CD4-positive, CD25-positive, alpha-beta regulatory T cell (primary cell): ENCODE measurements around the gene MINDY3. TPM values are rescaled to one million over a fixed set of nuclear protein-coding genes. Genes with fewer than 3 reads are reported as not detected.
A peak's percentile ranks its signal among the peaks of the same experiment; 100 is the strongest.

Experiments used
- ATAC-seq, 2 donors: fragments of 150-1000 bp; cut with Tn5 transposase; one replicate each; pipeline ENCODE4 v1.10.0; 2021; ENCODE audit warnings: low read depth in 2 of 2, moderate number of reproducible peaks in 2 of 2, moderate library complexity in 1 of 2
- DNase-seq, 3 donors: peaks; one replicate each; pipeline versions ENCODE4 v3.0.0 to v3.0.0-alpha.2; 2012 to 2022; ENCODE audit warnings: mixed read lengths in 1 of 3
- H3K27ac ChIP-seq: one replicate; pipeline ENCODE4 v1.7.0; 2013; ENCODE audit warnings: mild to moderate bottlenecking, low read length; ENCODE audit not compliant: insufficient read depth, poor library complexity, severe bottlenecking
- H3K27me3 ChIP-seq: one replicate; pipeline ENCODE4 v1.7.0; 2013; ENCODE audit warnings: low read length; ENCODE audit not compliant: control insufficient read depth, insufficient read depth
- H3K36me3 ChIP-seq: one replicate; pipeline ENCODE4 v1.7.0; 2013; ENCODE audit warnings: mild to moderate bottlenecking, low read length, moderate library complexity; ENCODE audit not compliant: control insufficient read depth, insufficient read depth
- H3K4me1 ChIP-seq: 2 replicates; pipeline ENCODE4 v1.7.0; 2013; ENCODE audit warnings: mild to moderate bottlenecking, low read length; ENCODE audit not compliant: insufficient read depth, control insufficient read depth, poor library complexity, severe bottlenecking
- H3K4me3 ChIP-seq: one replicate; pipeline ENCODE4 v1.7.0; 2013; ENCODE audit warnings: low read depth, mild to moderate bottlenecking, low read length, moderate library complexity
- H3K9me3 ChIP-seq, 2 experiments: 1 replicate in 1 of 2; 2 replicates in 1 of 2; pipeline ENCODE4 v1.7.0; 2013; ENCODE audit warnings: low read length in 2 of 2, mild to moderate bottlenecking in 1 of 2, moderate library complexity in 1 of 2; ENCODE audit not compliant: control insufficient read depth in 2 of 2
- H3K27ac Mint-ChIP-seq, 3 donors: one replicate each; pipeline ENCODE4 v1.8.0; 2020 to 2022; ENCODE audit warnings: mild to moderate bottlenecking in 3 of 3, mixed read lengths in 3 of 3, moderate library complexity in 2 of 3
- H3K27me3 Mint-ChIP-seq: one replicate; pipeline ENCODE4 v1.8.0; 2022; ENCODE audit warnings: mild to moderate bottlenecking, mixed read lengths
- H3K36me3 Mint-ChIP-seq: one replicate; pipeline ENCODE4 v1.8.0; 2020; ENCODE audit warnings: mixed read lengths
- H3K4me1 Mint-ChIP-seq, 4 donors: one replicate each; pipeline ENCODE4 v1.8.0; 2020 to 2022; ENCODE audit warnings: mixed read lengths in 4 of 4, mild to moderate bottlenecking in 1 of 4
- H3K4me3 Mint-ChIP-seq, 4 donors: one replicate each; pipeline ENCODE4 v1.8.0; 2020 to 2022; ENCODE audit warnings: mild to moderate bottlenecking in 4 of 4, mixed read lengths in 4 of 4, moderate library complexity in 3 of 4
- H3K9me3 Mint-ChIP-seq, 7 donors: one replicate each; pipeline ENCODE4 v1.8.0; 2020 to 2022; ENCODE audit warnings: mixed read lengths in 7 of 7, mild to moderate bottlenecking in 3 of 7, moderate library complexity in 2 of 7
- polyA plus RNA-seq, 4 donors: library from polyadenylated mRNA; unstranded; fragments of 300-500 nt; fragmentation: Illumina TruSeq; gene quantifications; one replicate each; pipeline ENCODE4 v1.2.3, GENCODE V29; 2021
- total RNA-seq: library from RNA; stranded (reverse); gene quantifications from one replicate; pipeline ENCODE4 v1.2.3, GENCODE V29; 2022

Gene MINDY3
- total and polyA plus RNA-seq, 5 donors from 2014 or later: 5.5 to 37.1 (median 7.1) TPM

DNA sequence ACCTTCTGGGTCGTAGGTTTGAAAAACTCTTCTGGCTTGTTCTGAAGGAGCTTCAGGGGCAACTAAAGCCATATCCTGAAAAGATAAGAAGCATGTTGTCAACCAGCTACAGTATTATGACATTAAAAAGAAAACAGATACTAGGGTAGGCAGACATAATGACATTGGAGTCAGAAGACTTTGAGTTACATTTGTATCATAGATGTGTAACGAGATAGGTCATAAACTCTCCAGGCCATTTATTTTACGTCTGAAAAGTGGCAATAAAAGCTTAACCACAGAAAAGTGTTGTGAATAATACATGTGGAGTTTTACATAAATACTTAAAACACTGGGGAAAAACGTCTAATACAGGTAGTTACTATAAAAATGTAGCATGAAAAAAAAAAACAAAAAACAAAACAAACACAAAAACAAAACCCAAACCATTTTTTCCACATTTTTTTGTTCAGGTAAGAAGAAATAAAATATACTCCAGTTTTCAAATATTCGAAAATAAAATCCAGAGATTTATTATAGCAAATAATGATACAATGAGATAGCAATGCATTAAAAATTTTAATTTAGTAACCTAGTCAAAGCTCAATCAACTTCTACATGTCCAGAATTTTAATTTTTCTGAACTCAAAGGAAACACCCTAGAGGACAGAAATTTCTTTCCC, 64.1 kb downstream of the MINDY3 start:
- peak overlapping the region in 1 of 3 donors; percentile 26 for H3K27ac Mint-ChIP-seq
- H3K4me1 Mint-ChIP-seq: peaks cover 15 to 25% (median 20%) of the 10 kb centered on the region in 4 donors
- ATAC-seq (no peak), DNase-seq (no peak)
- no peaks in the 10 kb centered on the region for H3K27me3 ChIP-seq
- H3K27ac ChIP-seq: no peak overlapping the region
- no peaks in the 10 kb centered on the region for H3K4me1 ChIP-seq
- no peaks in the 10 kb centered on the region for H3K9me3 ChIP-seq
- peaks cover 38% of the 10 kb centered on the region for H3K36me3 ChIP-seq
- H3K27me3 Mint-ChIP-seq: no peaks in the 10 kb centered on the region
- H3K4me3 ChIP-seq: no peak overlapping the region
- peaks cover 0 to 2% (median 0%) of the 10 kb centered on the region in 7 donors for H3K9me3 Mint-ChIP-seq
- H3K4me3 Mint-ChIP-seq: no peak overlapping the region
- peaks cover 46% of the 10 kb centered on the region for H3K36me3 Mint-ChIP-seq

DNA sequence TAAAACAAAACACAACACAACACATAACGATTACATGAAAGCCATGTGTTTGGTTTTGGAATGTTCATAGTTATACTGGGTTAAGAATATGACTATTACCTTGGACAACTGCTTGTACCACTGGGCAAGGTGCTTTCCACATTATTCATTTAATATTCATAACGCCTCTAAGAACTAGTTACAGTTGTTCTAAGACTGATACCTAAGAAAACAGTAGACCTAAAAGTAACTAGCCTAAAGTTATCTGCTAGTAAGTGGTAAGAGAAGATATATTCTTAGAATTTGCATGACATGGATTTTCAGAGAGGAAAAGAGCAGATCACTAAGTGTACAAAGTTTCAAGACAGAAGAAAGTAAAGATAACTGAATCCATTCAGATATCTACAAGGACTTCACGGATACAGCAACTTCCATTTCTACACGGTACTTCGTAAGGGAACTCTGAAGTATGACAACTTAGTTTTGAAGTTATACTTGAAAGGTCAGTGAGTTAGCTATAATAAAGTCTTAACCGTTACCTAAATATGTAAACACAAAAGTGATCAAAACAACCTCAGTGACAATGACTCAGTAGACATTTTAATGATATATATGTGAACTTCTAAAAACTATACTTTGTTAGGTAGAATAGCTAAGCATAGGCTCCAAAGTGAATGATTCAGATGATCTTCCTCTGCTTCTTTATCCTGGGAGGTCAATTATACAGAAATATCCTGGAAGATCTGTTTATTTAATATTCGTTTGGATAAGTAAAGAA, 65.1 kb downstream of the MINDY3 start:
- H3K36me3 ChIP-seq: peaks cover 29% of the 10 kb centered on the region
- H3K4me3 Mint-ChIP-seq: no peak overlapping the region
- no peaks in the 10 kb centered on the region for H3K27me3 Mint-ChIP-seq
- peak overlapping the region in 1 of 3 donors; percentile 49 for H3K27ac Mint-ChIP-seq
- no peak overlapping the region for H3K27ac ChIP-seq
- peaks cover 15 to 25% (median 21%) of the 10 kb centered on the region in 4 donors for H3K4me1 Mint-ChIP-seq
- no peaks in the 10 kb centered on the region for H3K9me3 ChIP-seq
- H3K4me3 ChIP-seq: no peak overlapping the region
- H3K9me3 Mint-ChIP-seq: peaks cover 0 to 2% (median 0%) of the 10 kb centered on the region in 7 donors
- H3K36me3 Mint-ChIP-seq: peaks cover 39% of the 10 kb centered on the region
- H3K27me3 ChIP-seq: no peaks in the 10 kb centered on the region
- ATAC-seq (no peak), DNase-seq (peak in 1 of 3 donors; percentile 45)
- H3K4me1 ChIP-seq: no peaks in the 10 kb centered on the region

DNA sequence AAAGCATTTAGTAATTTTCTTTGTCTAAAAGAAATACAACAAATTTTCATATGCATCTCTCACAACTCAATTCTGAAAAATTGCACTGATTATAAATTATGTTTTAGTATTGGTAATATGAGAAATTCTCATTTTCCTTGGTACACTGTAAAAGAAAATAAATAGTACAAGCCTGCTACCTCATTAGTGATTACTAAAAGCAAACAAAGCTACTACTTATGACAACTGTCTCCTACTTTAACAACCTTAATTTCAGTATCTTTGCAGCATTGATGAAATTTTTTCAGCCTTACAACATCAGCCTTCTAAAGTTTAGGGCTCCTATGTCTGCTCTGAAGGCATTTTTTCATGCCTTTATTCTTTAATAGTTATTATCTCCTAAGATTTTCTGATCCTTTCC, 65.7 kb downstream of the MINDY3 start:
- Mint-ChIP-seq H3K27ac (no peak overlapping the region), H3K4me3 (no peak overlapping the region), H3K4me1 (peaks cover 15 to 25% (median 20%) of the 10 kb centered on the region in 4 donors), H3K36me3 (peaks cover 37% of the 10 kb centered on the region), H3K9me3 (peaks cover 0 to 2% (median 0%) of the 10 kb centered on the region in 7 donors), H3K27me3 (no peaks in the 10 kb centered on the region)
- ATAC-seq (no peak), DNase-seq (no peak)
- Histone ChIP-seq H3K4me1 (no peaks in the 10 kb centered on the region), H3K27ac (no peak overlapping the region), H3K9me3 (no peaks in the 10 kb centered on the region), H3K4me3 (no peak overlapping the region), H3K27me3 (no peaks in the 10 kb centered on the region), H3K36me3 (peaks cover 29% of the 10 kb centered on the region)

DNA sequence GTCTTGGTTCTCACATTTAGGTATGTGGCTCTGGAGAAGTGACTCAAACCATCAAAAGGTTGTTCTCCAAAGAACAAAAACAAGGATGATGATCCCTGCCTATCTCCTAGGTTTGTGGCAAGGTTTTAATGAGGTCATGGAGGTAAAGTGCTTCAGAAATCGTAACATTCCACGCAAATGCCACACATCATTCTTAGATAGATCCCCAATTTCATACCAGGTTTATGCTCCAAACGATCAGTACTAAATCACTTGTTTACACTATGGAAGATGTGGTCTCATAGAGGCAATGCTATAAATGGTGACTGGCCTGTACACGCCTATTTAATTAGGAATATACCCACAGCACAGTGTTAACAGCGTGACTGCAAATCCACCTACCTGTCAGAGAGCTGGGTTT, 66.6 kb downstream of the MINDY3 start:
- Mint-ChIP-seq H3K9me3 (no peaks in the 10 kb centered on the region), H3K27me3 (no peaks in the 10 kb centered on the region), H3K27ac (no peak overlapping the region), H3K36me3 (peaks cover 40% of the 10 kb centered on the region), H3K4me3 (no peak overlapping the region), H3K4me1 (peaks cover 15 to 25% (median 19%) of the 10 kb centered on the region in 4 donors)
- ATAC-seq (no peak), DNase-seq (no peak)
- Histone ChIP-seq H3K9me3 (no peaks in the 10 kb centered on the region), H3K27me3 (no peaks in the 10 kb centered on the region), H3K27ac (no peak overlapping the region), H3K4me3 (no peak overlapping the region), H3K4me1 (no peaks in the 10 kb centered on the region), H3K36me3 (peaks cover 36% of the 10 kb centered on the region)

DNA sequence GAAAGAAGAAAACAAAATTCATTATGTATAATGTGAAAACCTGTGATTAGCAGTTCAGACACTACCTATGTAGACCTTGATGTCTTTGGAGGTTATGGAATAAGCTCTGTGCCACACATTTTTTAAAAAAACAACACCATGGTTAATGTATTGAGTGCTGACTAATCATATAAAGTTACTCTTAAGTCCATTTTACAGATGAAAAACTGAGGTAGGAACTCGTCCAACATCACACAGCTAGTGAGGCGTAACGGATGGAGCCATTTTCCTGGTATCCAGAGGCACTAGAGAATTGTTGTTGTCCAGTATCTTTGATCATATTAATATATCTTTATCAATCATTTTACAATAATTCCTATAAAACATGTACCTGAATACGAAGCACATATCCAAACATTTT, 67.5 kb downstream of the MINDY3 start:
- no peak for ATAC-seq
- no peak overlapping the region for H3K4me3 Mint-ChIP-seq
- H3K4me1 Mint-ChIP-seq: peaks cover 12 to 25% (median 18%) of the 10 kb centered on the region in 4 donors
- no peak overlapping the region for H3K27ac ChIP-seq
- peaks cover 39% of the 10 kb centered on the region for H3K36me3 ChIP-seq
- no peaks in the 10 kb centered on the region for H3K9me3 ChIP-seq
- H3K9me3 Mint-ChIP-seq: no peaks in the 10 kb centered on the region
- H3K36me3 Mint-ChIP-seq: peaks cover 47% of the 10 kb centered on the region
- no peak overlapping the region for H3K4me3 ChIP-seq
- H3K27me3 ChIP-seq: no peaks in the 10 kb centered on the region
- H3K4me1 ChIP-seq: no peaks in the 10 kb centered on the region
- peak overlapping the region in 2 of 3 donors; percentile 3 to 52 for H3K27ac Mint-ChIP-seq
- H3K27me3 Mint-ChIP-seq: no peaks in the 10 kb centered on the region
- no peak for DNase-seq

DNA sequence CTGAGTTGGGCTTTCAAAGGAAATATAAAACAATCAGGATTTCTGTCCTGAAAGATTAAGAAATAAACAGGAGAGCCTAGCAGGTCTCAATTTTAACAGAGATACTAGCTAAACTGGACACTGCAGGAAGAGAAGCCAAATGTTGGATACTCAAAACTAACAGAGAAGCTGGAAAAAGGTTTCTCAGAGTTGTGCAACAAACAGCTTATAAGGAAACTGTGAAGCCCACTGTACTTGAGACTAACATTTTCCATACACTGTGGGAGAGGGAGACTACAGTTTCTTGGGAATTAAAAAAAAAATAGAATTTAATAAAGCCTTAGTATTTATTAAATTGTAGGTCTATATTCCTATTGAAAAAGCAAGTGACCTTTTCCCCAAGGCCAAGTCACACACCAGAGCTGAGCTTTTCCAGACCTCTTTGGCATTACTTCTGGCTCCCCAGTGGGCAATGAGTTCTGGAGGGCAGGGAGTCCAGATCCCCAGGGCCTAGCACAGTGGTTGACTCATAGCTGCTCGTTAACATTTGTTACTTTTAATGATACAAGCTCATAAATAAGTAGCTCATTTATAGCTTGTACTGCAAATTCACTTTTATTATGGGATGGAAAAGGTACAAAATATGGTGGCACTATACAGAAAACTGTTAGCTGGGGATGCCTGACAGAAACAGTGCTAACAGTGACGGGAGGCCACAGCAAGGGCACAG, 68.3 kb downstream of the MINDY3 start:
- no peak overlapping the region for H3K4me3 Mint-ChIP-seq
- no peaks in the 10 kb centered on the region for H3K9me3 ChIP-seq
- no peaks in the 10 kb centered on the region for H3K9me3 Mint-ChIP-seq
- H3K27me3 ChIP-seq: no peaks in the 10 kb centered on the region
- H3K27ac ChIP-seq: no peak overlapping the region
- H3K36me3 ChIP-seq: peaks cover 46% of the 10 kb centered on the region
- no peaks in the 10 kb centered on the region for H3K4me1 ChIP-seq
- no peaks in the 10 kb centered on the region for H3K27me3 Mint-ChIP-seq
- peak overlapping the region in 1 of 3 donors; percentile 52 for H3K27ac Mint-ChIP-seq
- DNase-seq: no peak
- H3K36me3 Mint-ChIP-seq: peaks cover 51% of the 10 kb centered on the region
- peaks cover 7 to 25% (median 17%) of the 10 kb centered on the region in 4 donors for H3K4me1 Mint-ChIP-seq
- no peak for ATAC-seq
- H3K4me3 ChIP-seq: no peak overlapping the region

DNA sequence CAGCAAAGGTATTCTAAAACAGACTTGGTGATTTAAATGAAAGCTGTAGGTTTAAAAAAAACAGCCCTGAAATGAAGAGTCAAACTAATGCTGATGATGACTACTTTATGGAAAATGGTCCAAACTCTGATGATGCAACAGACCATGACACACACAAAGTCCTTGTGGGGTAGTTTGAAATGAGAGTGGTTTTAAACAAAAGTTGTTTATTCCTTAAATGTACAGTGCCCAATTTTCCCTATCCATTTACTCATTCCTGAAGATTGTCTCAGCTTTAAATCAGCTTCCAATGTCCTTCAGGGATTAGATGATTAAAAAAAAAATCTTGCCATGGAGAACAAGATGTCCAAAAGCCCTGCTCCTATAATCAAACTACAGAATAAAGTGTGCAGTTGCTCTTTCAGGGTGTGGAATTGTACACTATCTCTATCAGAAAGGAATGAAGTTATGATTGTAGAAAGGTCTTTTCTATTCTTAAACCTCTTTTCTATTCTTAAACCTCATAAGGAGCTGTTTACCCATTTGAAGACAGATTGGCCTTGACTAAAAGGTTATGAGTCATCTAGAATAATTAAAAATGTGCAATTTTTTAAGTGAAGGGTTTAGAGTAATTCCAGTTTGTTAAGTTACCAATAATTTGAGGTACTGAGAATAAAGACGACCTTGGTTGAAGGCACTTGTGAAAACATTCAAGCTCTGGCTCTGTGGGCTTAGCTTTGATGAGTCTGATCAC, 70.3 kb downstream of the MINDY3 start:
- Mint-ChIP-seq H3K27me3 (no peaks in the 10 kb centered on the region), H3K9me3 (no peaks in the 10 kb centered on the region), H3K4me1 (peaks cover 4 to 10% (median 9%) of the 10 kb centered on the region in 4 donors), H3K4me3 (no peak overlapping the region), H3K36me3 (peaks cover 50% of the 10 kb centered on the region), H3K27ac (peak overlapping the region in 1 of 3 donors; percentile 52)
- ATAC-seq (no peak), DNase-seq (peak in 1 of 3 donors; percentile 50)
- H3K36me3 ChIP-seq: peaks cover 52% of the 10 kb centered on the region
- H3K27me3 ChIP-seq: no peaks in the 10 kb centered on the region
- no peak overlapping the region for H3K4me3 ChIP-seq
- no peak overlapping the region for H3K27ac ChIP-seq
- H3K4me1 ChIP-seq: no peaks in the 10 kb centered on the region
- no peaks in the 10 kb centered on the region for H3K9me3 ChIP-seq
